GM12874 (cell line): ENCODE results near the gene NR6A1.

Experiments
- TF ChIP-seq, protein P1 (sequence below): IDR thresholded peaks from 2 replicates; pipeline ENCODE4 v1.5.1; 2011; ENCODE audit warnings: low read depth, mild to moderate bottlenecking, control low read depth, low read length, moderate library complexity; ENCODE audit not compliant: insufficient read depth

NR6A1 gene

GRCh38 chr9:124502711-124503702, 268.1 kb downstream of the NR6A1 start:
- TF ChIP-seq, protein P1, sequence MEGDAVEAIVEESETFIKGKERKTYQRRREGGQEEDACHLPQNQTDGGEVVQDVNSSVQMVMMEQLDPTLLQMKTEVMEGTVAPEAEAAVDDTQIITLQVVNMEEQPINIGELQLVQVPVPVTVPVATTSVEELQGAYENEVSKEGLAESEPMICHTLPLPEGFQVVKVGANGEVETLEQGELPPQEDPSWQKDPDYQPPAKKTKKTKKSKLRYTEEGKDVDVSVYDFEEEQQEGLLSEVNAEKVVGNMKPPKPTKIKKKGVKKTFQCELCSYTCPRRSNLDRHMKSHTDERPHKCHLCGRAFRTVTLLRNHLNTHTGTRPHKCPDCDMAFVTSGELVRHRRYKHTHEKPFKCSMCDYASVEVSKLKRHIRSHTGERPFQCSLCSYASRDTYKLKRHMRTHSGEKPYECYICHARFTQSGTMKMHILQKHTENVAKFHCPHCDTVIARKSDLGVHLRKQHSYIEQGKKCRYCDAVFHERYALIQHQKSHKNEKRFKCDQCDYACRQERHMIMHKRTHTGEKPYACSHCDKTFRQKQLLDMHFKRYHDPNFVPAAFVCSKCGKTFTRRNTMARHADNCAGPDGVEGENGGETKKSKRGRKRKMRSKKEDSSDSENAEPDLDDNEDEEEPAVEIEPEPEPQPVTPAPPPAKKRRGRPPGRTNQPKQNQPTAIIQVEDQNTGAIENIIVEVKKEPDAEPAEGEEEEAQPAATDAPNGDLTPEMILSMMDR, result no peak

DNA sequence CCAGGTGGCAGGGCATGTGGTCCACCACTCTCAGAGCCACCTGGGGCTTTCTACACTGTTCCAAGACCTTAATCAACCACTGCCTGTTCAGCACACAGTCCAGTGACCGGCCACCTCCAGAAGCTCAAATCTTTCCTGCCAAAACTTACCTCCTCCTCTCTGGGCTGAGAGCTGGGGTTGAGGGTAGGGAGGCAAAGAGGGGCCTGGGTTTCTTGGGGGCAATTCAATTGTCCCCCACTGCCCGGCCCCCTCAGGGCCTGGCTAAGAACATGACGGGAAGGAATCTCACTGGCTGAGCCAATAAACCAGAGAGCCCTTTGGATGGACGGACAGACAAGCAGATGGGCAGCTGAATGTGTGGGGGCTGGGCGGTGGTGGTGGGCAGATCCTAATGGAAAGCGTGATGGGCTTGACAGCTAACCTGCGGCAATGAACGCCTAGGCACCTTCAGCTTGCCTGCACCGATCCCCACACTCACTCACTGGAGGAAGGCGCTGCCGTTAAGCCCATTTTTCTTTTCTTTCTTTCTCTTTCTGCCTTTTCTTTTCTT, 269.3 kb downstream of the NR6A1 start:
- TF ChIP-seq, protein P1, result no peak

DNA sequence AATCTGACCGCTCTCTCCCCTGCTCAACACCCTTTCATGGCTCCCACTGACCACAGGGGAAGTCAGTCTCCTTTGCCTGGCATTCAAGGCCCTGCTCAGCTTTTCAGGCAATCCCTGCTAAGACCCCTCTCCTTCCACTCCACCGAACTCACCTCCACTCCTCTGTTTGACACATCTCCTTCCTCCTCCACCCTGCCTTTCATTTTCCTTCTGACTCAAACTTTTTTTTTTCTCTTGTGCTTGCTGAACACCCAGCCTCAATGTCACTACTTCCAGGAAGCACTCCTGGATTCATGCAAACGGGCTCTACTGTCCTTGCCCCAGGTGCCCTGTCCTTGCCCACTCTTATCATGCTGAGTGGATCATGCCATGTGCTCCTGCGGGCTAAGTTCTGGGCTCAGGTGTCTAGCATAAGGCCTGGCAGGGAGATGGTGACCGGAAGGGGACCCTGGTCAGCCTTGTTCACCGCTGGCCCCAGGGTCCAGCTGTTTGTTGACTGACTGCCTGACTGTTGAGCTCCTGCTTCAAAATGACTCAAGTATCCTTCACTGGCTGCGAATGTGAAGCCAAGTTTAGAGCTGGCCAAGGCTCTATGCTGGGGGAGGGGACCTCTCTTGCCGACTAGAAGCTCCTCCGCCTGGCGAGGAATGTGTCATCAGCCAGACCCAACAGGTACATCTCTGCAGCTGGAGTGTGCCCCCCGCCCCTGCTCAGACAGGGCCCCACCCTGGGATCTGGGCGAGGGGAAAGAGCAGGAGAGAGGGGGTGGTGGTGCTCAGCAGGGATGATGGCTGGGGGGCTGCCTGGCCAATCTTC, 270.1 kb downstream of the NR6A1 start:
- TF ChIP-seq, protein P1, result no peak

- TF ChIP-seq, protein P1, result no peak
These were observed 270.9 kb downstream of the NR6A1 start for GRCh38 chr9:124500028-124500795.

DNA sequence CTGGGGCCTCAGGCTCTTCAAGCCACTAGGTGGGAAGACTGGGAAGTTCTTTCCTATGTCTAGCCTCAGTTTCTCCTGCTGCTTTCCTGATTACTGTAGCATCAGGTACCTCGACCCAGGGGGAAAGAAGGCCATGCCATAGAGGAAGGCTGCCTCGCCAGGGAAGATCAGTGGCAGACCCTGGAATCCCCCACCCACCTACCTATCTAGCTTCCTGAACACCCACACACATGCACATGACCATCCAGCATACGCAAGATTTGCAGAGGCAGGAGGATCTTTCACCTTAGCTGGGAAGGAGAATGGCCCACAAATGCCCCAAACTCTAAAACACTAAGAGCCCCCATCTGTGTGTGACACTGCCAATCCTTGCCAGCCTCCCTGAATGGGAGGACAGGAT, 271.9 kb downstream of the NR6A1 start:
- TF ChIP-seq, protein P1, result no peak

- TF ChIP-seq, protein P1, result no peak
These were observed 272.5 kb downstream of the NR6A1 start for GRCh38 chr9:124498499-124499146.
